Measurements from ENCODE around the gene CST6.

CST6 gene

GRCh38 chr11:66011785-66012303 lies at the start of gene CST6:
Gene CST6, plus strand, starts transcription at chr11:66012008. Its CDS starts 37 bp downstream, at chr11:66012045.
- TF ChIP-seq CTCF (IDR thresholded peaks at IDR 0.05): no peak

- no peak for TF ChIP-seq CTCF (IDR thresholded peaks at IDR 0.05)
Observed at GRCh38 chr11:65962141-65962564, 49.7 kb upstream of the CST6 start.

DNA sequence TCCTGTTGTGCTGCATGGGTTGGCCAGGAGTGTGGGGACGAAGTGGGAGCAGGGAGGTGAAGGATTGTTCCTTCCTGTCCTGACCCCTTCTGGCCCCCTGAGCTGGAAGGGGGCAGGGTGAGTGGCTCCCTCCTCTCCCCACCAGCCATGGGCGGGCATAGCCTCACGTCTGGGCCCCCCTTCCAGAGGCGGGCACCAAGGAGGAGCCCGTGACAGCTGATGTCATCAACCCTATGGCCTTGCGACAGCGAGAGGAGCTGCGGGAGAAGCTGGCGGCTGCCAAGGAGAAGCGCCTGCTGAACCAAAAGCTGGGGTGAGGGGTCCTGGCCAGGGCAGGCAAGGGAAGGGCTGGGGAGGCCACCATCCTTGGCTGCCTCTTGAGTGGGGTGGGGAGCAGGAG lies 46.9 kb upstream of the CST6 start:
- TF ChIP-seq CTCF (IDR thresholded peaks at IDR 0.05): no peak

DNA sequence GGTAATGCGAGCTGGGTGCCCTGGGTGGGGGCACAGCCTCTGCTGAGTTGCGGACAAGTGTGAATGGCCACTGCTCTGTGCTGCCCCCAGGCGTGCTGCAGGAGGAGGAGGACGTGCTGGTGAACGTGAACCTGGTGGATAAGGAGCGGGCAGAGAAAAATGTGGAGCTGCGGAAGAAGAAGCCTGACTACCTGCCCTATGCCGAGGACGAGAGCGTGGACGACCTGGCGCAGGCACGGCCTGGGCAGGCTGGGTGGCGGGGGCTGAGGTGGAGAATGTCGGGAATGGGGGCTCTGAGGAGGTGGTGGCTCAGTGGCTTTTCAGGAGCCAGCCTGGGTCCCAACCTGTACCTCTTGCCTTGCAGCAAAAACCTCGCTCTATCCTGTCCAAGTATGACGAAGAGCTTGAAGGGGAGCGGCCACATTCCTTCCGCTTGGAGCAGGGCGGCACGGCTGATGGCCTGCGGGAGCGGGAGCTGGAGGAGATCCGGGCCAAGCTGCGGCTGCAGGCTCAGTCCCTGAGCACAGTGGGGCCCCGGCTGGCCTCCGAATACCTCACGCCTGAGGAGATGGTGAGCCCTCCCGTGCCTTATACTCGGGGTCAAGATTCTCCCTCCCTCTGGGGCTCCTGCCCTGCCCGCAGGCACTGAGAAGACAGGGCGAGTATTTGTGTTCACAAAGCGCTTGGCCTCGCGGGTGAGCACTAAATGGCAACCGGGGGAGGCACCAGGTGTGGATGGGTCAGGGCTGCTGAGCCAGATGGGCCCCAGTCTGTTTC lies 45.6 kb upstream of the CST6 start:
- no peak for TF ChIP-seq CTCF (IDR thresholded peaks at IDR 0.05)

GRCh38 chr11:65967329-65967934 lies 44.4 kb upstream of the CST6 start:
- no peak for TF ChIP-seq CTCF (IDR thresholded peaks at IDR 0.05)

GRCh38 chr11:65968600-65969482 lies 43.0 kb upstream of the CST6 start:
- TF ChIP-seq CTCF (IDR thresholded peaks at IDR 0.05): no peak

DNA sequence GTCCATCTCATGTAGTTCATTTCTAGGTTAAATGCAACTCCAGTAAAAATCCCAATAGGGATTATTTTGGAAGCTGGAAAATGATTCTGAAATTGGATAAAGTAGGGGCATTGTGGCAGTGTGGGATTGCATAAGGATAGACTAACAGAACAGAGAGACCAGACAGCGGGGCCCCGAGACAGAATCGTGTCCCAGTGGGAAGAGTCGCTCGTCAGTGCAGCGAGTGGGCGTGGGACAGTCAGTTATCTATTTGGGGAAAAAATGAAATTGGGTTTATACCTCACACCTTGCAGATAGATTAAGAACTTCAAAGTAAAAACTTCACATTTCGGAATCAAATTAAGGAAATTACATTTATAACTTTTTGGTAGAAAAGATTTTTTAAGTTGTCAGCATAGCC lies 39.7 kb upstream of the CST6 start:
- no peak for TF ChIP-seq CTCF (IDR thresholded peaks at IDR 0.05)

All from LNCAP (cell line).